SK-N-MC (cell line): ENCODE data around the gene MPV17L2.

Source experiments
- DNase-seq: peaks from one replicate; pipeline ENCODE4 v3.0.0-alpha.2; 2011; ENCODE audit warnings: low read depth, low spot score
- H3K27ac ChIP-seq: fragments of 200-600 bp; sonication (generic); 2 replicates; pipeline ENCODE4 v1.5.1; 2016; ENCODE audit warnings: mixed run types
- H3K36me3 ChIP-seq: fragments of 200-600 bp; sonication (generic); 2 replicates; pipeline ENCODE4 v1.6.1; 2017; ENCODE audit warnings: antibody characterized with exemption, low read length, mixed read lengths; ENCODE audit not compliant: insufficient read depth
- H3K4me3 ChIP-seq: fragments of 200-600 bp; sonication (generic); 2 replicates; pipeline ENCODE4 v1.5.1; 2016
- H3K9ac ChIP-seq: fragments of 200-600 bp; sonication (generic); 2 replicates; pipeline ENCODE4 v1.8.0; 2017; ENCODE audit warnings: mixed run types, mixed read lengths; ENCODE audit not compliant: insufficient read length
- H3K9me3 ChIP-seq: fragments of 200-600 bp; sonication (generic); 2 replicates; pipeline ENCODE4 v1.6.1; 2017; ENCODE audit warnings: low read depth, mild to moderate bottlenecking, antibody characterized with exemption, low read length, moderate library complexity, mixed read lengths
- EZH2 ChIP-seq: fragments of 200-600 bp; sonication (generic); IDR thresholded peaks from one replicate; pipeline ENCODE4 v1.6.1; 2017; ENCODE audit warnings: antibody characterized with exemption
- FOXP2 ChIP-seq: optimal IDR thresholded peaks from 2 replicates; pipeline ENCODE3; 2011; ENCODE audit warnings: mild to moderate bottlenecking, moderate library complexity; ENCODE audit not compliant: insufficient read depth; ENCODE audit errors: extremely low read length, control extremely low read depth
- POLR2AphosphoS5 ChIP-seq: IDR thresholded peaks from 2 replicates; pipeline ENCODE4 v1.6.1; 2012; ENCODE audit warnings: mild to moderate bottlenecking, low read depth, low read length, borderline replicate concordance

The MPV17L2 gene

GRCh38 chr19:18173572-18174288 is 19.3 kb upstream of the MPV17L2 start, which contains the start of gene IFI30:
TSS of gene IFI30 (plus strand) at chr19:18173813. CDS start at chr19:18173842, 29 bp downstream.
- no peak within 1 kb of the TSS for H3K27ac ChIP-seq

DNA sequence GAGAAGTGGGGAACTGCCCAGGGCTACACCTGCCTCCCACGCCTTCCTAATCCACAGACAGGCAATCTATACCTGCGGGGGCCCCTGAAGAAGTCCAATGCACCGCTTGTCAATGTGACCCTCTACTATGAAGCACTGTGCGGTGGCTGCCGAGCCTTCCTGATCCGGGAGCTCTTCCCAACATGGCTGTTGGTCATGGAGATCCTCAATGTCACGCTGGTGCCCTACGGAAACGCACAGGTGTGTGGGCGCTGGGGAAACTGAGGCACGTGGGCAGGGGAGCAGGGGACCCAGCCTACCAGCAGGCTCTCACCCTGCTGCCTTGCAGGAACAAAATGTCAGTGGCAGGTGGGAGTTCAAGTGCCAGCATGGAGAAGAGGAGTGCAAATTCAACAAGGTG is 18.0 kb upstream of the MPV17L2 start:
- no peak for TF ChIP-seq FOXP2
- no peak for TF ChIP-seq EZH2
- no peak for TF ChIP-seq POLR2AphosphoS5
- Histone ChIP-seq H3K36me3 (no peaks in the 10 kb centered on the region), H3K4me3 (no peak overlapping the region), H3K27ac (no peak overlapping the region), H3K9me3 (no peaks in the 10 kb centered on the region), H3K9ac (no peak overlapping the region)
- DNase-seq = no peak

More at GRCh38 chr19:18173572-18174288, 19.3 kb upstream of the MPV17L2 start, which contains the start of gene IFI30:
- no peaks in the 10 kb centered on the region for H3K9me3 ChIP-seq
- peak within 1 kb of the TSS; percentile 37 for H3K9ac ChIP-seq
- no peak for TF ChIP-seq EZH2
- no peak for TF ChIP-seq POLR2AphosphoS5
- no peak for TF ChIP-seq FOXP2
- no peak for DNase-seq
- H3K36me3 ChIP-seq = peaks cover 4% of the 10 kb centered on the region; the same call in 1 of the 2 replicates
- H3K4me3 ChIP-seq = peak within 1 kb of the TSS; percentile 79

GRCh38 chr19:18176367-18177310 is 16.4 kb upstream of the MPV17L2 start:
- H3K4me3 ChIP-seq = no peak overlapping the region
- no peak overlapping the region for H3K9ac ChIP-seq
- no peak for DNase-seq

DNA sequence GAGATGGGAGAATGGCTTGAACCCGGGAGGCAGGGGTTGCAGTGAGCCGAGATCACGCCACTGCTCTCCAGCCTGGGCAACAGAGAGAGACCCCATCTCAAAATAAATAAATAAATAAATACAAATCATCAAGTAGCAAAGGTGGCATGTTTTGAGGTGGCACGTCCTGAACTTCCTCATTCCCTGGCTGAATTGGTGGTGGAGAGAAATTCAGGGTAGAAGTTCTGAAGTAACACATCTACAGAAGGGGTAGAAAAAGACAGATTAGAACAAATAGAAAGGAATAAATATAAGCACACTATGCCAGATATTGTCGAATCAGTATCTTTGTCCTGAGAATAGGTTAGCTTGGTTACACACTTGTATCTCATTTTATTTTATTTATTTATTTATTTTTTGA is 13.1 kb upstream of the MPV17L2 start:
- no peak overlapping the region for H3K27ac ChIP-seq
- H3K9ac ChIP-seq = no peak overlapping the region
- H3K4me3 ChIP-seq = no peak overlapping the region
- no peak for TF ChIP-seq EZH2
- TF ChIP-seq POLR2AphosphoS5 = no peak
- no peak for TF ChIP-seq FOXP2
- H3K36me3 ChIP-seq = no peaks in the 10 kb centered on the region
- no peak for DNase-seq
- no peaks in the 10 kb centered on the region for H3K9me3 ChIP-seq

More at GRCh38 chr19:18176367-18177310, 16.4 kb upstream of the MPV17L2 start:
- TF ChIP-seq EZH2 (no peak), FOXP2 (no peak), POLR2AphosphoS5 (no peak)
- H3K9me3 ChIP-seq = no peaks in the 10 kb centered on the region
- H3K27ac ChIP-seq = no peak overlapping the region
- no peaks in the 10 kb centered on the region for H3K36me3 ChIP-seq

- Histone ChIP-seq H3K9ac (no peak overlapping the region), H3K9me3 (no peaks in the 10 kb centered on the region), H3K4me3 (no peak overlapping the region), H3K36me3 (no peaks in the 10 kb centered on the region), H3K27ac (no peak overlapping the region)
- no peak for DNase-seq
- TF ChIP-seq POLR2AphosphoS5 (no peak), FOXP2 (no peak), EZH2 (no peak)
Observed at GRCh38 chr19:18183529-18183928, 9.5 kb upstream of the MPV17L2 start.

DNA sequence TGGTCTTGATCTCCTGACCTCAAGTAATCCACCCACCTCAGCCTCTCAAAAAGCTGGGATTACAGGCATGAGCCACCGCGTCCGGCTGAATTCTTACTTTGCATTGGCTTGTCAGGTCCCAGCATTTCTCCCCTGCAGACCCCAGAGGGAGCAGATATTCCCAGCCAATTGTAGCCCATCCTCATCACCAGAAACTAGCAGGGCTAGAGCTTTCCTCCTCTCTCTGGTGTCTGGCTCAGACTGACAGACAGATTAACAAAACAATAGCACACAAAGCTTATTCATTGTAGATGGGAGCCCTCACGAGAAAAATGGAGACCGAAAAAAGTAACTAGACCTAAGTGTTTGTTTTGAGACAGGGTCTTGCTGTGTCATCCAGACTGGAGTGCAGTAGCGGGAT is 7.5 kb upstream of the MPV17L2 start:
- Histone ChIP-seq H3K27ac (no peak overlapping the region), H3K9me3 (no peaks in the 10 kb centered on the region), H3K36me3 (no peaks in the 10 kb centered on the region), H3K4me3 (no peak overlapping the region), H3K9ac (no peak overlapping the region)
- no peak for DNase-seq
- TF ChIP-seq EZH2 (no peak), POLR2AphosphoS5 (no peak), FOXP2 (no peak)

DNA sequence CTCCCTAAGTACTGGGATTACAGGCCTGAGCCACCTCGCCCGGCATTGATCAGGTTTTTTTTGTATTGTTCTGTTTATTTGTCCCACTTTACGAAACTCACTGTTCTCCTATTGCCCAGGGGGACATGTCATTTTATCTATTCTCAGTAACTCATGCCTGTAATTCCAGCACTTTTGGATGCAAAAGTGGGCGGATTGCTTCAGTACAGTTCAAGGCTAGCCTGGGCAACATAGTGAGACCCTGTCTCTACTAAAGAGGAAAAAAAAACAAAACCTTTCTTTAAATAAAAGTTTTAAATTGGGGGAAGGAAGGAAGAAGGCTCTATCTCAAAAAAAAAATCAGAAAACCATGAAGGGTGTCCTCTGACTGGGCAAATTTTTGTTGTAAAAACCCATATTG is 2.7 kb upstream of the MPV17L2 start:
- H3K27ac ChIP-seq = no peak overlapping the region
- no peak for DNase-seq
- H3K4me3 ChIP-seq = no peak overlapping the region
- H3K36me3 ChIP-seq = no peaks in the 10 kb centered on the region
- H3K9me3 ChIP-seq = no peaks in the 10 kb centered on the region
- TF ChIP-seq POLR2AphosphoS5 (no peak), FOXP2 (no peak), EZH2 (no peak)
- no peak overlapping the region for H3K9ac ChIP-seq

DNA sequence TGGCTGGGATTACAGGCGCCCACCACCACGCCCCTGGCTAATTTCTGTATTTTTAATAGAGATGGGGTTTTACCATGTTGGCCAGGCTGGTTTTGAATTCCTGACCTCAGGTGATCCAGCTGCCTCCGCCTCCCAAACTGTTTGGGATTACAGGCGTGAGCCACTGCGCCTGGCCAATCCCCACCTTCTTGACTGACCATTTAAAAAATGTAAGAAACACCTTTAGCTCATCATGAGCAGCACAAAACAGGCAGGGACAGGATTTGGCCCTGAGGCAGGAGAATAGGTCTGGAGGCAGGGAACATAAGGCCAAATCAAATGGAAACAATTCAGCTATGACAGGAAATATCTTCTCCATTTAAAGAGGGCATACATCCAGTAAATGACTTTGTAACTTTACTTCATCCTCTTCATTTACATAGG is 1.4 kb upstream of the MPV17L2 start:
- TF ChIP-seq FOXP2 = no peak
- TF ChIP-seq POLR2AphosphoS5 = no peak
- TF ChIP-seq EZH2 = no peak
- no peak for DNase-seq
- Histone ChIP-seq H3K9ac (no peak overlapping the region), H3K36me3 (no peaks in the 10 kb centered on the region; the same call in 1 of the 2 replicates), H3K27ac (peak overlapping the region; percentile 78), H3K4me3 (peak overlapping the region; percentile 90), H3K9me3 (no peaks in the 10 kb centered on the region)
